GM19452 (cell line): Measurements from ENCODE around the gene RAMP1.
"Not testable (repeated sequence)": the region's sequence is repeated elsewhere in the genome, so short reads cannot be mapped to it uniquely, and the experiment has no call there.

ENCODE experiments used
- ATAC-seq: cut with Tn5 transposase; IDR thresholded peaks from one replicate; pipeline ENCODE4 v1.9.1; 2021; ENCODE audit not compliant: unreplicated experiment

Gene RAMP1

DNA sequence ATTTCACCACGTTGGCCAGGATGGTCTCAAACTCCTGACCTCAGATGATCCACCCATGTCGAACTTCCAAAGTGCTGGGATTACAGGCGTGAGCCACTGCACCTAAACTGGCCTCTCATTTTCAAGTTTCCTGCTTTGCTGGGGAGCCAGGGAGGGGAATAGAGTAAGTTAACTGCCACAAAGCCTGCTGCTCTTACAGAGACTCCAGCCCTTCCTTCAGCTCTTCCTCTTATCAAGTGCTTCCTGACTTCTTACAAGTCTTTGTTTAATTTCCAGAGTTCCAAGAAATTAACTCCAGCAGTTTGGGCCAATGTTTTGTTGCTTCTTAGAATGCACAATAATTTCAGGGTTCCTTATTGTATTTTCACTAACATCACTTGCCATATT lies 83.1 kb downstream of the RAMP1 start:
- ATAC-seq = no peak

DNA sequence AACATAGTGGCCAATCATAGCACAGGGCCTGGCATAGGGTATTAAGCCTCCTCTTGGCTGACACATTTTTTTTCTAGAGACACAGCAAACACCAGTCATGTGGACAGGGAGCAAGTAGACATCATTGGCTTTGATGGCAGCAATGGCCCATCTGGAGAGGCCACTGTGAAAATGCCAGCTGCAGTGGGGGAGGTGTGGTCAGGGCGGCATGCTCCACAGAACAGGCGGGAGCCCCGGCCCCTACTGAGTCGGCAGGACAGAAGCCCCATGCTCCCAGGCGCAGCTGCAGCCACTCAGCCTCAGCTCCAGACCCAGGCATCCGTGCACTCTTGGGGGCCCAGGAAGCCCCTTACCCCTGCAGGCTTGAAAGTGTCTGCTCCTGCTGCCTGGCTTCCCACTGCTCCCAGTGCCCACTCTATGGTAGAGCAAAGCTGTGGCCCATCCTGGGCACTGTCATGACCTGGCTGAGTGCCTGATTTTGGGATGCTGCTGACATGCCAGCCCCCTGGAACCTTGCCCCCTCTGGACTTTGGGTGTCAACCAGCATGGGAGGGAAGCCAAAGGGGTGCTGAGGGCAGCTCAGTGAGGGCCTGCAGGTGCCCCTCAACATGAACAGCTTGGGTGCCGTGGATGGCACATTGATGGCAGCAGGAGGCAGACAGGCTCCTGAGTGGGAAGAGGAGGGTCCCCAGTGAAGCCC lies 84.1 kb downstream of the RAMP1 start:
- no peak for ATAC-seq

DNA sequence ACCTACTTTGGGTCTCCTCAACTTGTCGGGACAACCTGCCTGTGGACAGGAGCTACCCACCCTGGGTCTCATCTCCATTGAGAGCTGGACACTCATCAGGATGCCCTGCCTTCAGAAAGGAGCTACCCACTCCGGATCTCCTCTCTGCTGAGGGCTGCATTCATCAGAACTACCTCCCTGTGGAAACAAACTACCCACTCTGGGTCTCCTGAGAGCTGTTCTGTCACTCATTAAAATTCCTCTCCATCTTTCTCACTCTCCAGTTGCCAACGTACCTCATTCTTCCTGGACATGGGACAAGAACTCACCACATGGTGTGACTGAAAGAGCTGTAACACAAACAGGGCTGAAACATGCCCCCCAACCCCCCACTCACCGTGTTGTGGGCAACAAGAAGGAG lies 84.9 kb downstream of the RAMP1 start:
- no peak for ATAC-seq

DNA sequence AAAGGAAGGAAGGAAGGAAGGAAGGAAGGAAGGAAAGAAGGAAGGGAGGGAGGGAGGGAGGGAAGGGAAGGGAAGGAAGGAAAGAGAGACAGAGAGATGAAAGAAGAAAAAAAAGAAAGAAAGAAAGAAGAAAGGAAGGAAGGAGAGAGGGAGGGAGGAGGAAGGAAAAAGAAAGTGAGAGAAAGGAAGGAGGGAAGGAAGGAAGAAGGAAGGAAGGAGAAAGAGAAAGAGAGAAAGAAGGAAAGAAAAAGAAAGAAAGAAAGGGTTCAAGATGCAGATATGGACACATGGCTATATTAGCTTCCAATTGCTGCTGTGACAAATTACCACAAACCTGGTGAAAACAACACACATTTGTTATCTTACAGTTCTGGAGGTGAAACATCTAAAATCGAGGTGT lies 87.0 kb downstream of the RAMP1 start:
- no peak for ATAC-seq

DNA sequence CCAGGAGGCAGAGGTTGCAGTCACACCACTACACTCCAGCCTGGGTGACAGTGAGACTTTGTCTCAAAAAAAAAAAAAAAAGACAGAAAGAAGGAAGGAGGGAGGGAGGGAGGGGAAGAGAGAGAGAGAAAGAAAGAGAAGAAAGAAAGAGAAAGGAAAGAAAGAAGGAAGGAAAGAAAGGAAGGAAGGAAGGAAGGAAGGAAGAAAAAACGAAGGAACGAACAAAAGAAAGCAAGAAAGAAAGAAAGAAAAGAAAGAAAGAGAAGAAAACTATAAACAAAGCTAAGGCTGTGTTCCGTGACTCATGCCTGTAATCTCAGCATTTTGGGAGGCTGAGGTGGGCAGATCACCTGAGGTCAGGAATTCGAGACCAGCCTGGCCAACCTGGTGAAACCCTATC lies 91.9 kb downstream of the RAMP1 start:
- not testable (repeated sequence) for ATAC-seq

DNA sequence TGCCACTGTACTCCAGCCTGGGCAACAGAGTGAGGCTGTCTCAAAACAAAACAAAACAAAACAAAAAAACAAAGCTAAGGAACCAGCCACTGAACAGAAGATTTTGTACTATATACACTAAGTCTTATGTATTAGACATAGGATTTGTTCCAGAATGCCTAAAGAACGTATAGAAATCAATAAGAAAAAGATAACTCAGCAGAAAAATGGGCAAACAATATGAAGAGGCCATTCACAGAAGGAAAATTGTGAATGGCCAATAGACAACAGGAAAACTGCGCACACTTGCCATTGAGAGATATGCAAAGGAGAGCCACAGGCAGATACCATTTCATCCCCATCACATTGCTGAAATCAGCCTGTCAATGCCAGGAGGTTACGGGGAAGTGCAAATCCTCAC lies 92.5 kb downstream of the RAMP1 start:
- ATAC-seq = no peak

DNA sequence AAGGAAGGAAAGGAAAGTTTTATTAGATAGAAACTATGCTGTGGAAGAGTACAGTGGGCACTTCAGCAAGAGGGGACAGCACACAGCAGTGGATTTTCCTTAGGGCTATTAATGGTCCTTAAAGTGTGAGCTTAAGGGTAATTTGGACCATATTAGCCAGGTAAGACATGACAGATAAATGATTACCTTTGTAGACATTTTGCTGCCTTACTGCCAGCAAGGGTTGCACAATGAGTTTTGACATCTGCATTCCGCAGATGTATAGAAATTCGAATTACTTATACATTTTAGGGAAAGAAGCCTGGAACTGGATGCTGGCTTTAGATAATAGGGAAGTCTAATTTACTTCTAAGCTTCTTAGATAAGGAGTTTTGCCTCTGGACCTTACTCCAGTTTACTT lies 93.4 kb downstream of the RAMP1 start:
- no peak for ATAC-seq

DNA sequence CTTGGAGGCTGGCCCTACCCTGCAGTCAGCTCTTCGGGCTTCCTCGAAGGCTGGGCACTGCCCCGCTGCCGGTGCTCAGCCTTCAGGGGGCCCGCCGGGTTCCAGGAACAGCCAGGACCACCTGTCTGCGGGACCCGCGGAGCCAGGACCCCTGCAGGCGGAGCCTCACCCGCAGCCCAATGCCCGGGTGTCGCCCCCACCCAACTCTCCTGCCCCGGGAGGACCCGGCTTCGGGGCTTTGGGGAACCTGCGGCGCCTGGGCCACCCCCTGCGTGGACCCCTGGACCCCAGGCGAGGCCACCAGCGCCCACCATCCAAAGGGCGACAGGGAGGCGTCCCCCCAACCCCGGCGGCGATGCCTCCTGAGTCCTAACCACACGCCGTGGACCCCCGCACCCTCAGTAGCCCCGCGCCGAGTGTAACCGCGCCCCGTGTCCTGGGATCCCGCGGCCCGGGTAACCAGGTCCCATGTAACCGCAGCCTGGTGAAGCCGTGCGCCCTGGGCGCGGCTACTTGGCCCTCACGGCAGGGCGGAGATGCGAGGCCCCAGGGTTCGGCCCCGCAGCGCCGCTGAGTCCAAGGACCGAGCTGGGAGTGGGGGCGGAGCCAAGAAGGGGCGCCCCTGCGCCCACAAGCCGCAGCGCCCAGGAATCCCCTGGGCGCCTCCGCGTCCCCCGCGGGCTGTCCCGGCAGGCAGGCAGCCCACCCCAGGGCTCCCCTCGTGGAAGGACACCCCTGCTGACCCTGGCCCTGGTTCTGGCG lies 96.4 kb downstream of the RAMP1 start:
- ATAC-seq = no peak

DNA sequence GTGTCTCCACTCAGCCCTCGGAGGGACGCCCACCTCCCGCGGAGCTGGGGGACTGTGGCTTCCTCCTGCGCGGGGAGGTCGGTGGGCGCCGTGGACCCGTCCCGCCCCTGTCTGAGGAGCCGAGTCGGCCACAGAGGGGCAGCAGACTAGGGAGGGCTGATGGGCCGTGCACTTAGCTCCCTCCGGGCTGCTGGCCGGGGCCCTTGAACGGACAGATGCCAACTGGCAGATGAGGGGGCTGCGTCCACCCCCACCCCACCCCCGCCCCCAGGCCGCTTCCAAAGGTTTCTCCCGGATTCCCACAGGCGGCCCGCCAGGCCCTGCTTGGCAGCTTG lies 96.9 kb downstream of the RAMP1 start:
- ATAC-seq = no peak

DNA sequence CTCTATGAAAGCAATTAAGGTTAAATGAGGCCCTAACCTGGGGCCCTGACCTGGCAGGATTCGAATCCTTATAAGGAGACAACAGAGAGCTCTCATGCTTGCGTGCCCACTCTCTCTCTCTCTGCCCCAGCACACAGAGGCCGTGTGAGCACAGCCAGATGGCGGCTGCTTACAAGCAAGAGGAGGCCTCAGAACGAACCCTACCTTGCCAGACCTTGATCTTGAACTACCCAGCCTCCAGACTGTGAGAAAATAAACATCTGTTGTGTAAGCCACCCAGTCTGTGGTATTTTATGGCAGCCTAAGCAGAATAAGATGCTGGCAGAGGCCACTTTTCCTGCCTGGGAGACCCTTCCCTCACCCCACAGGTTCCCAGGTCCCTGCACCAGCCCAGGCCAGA lies 102.2 kb downstream of the RAMP1 start:
- ATAC-seq = no peak
